NCI-H748 treated with DMSO at 0.1 percent for 48 hours (cell line): ENCODE measurements around the gene TRRAP.

Experiments
- DNase-seq: peaks from one replicate; lab custom pipeline; 2025; lab: John Stamatoyannopoulos, UW

Gene TRRAP

GRCh38 chr7:98900815-98901214 lies 22.5 kb downstream of the TRRAP start:
- DNase-seq: no peak

- DNase-seq: no peak
These were observed 24.2 kb downstream of the TRRAP start for GRCh38 chr7:98902523-98902922.

DNA sequence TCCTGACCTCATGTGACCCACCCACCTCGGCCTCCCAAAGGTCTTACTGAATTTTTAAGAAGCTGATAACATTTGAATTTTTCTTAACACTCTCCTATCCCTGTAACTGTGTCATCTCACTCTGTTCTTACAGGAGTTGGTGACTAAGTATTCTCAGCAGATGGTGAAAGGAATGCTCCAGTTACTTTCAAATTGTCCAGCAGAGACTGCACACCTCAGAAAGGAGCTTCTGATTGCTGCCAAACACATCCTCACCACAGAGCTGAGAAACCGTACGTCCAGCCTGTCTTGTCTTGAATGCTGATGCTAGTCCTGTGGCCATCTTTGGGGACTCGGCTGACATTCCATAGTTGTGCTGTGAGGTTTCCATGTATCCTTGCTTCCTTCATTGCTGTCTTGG lies 24.9 kb downstream of the TRRAP start:
- no peak for DNase-seq

DNA sequence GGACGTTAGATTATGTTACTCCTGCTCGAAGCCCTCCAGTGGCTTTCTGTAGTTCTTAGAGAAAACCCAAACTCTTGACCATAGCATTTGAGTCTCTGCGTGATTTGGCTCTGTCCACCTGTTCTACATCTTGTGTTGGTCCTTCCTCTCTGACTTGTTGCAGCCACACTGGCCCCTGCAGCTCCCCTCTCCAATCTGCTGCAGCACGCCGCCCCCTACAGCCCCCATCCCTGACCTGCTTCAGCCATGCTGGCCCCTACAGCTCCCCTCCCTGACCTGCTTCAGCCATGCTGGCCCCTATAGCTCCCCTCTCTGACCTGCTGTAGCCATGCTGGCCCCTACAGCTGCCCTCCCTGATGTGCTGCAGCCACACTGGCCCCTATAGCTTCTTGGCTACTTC lies 29.2 kb downstream of the TRRAP start:
- no peak for DNase-seq

GRCh38 chr7:98908585-98908984 lies 30.3 kb downstream of the TRRAP start:
- DNase-seq: no peak

DNA sequence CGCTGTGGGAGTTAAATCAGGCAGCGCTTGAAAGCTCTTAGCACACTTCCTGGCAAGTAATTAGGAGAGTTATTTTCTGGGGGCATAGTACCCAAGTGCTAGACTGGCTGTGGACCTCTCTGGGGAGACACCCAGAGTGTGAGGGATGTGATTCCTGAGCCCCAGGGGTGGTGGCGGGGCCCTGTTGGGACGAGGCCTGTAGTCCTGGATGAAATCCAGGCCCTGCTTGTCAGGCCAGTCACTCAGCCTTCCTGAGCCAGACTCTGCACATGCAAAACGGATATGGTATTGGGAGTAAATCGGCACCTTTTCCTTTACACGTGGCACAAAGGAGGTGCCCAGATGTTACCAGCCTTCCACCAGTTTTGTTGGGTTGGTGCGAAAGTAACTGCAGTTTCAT lies 31.2 kb downstream of the TRRAP start:
- no peak for DNase-seq

DNA sequence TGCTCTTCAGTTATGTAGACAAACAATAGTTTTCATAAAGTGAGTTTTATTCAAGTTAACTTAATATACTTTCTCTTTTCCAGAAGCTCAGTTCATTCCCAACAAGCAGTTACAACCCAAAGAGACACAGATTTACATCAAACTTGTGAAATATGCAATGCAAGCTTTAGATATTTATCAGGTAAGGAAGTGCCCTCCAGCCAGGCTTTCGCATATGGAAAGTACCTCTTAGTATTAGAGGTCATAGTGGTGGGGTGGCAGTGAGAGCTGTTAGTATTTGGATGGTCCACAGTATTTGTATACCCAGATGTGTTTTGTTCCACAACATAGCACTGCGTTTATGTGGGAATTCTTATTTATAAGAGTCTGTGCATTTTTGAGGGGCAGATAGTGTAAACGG lies 32.1 kb downstream of the TRRAP start:
- no peak for DNase-seq

DNA sequence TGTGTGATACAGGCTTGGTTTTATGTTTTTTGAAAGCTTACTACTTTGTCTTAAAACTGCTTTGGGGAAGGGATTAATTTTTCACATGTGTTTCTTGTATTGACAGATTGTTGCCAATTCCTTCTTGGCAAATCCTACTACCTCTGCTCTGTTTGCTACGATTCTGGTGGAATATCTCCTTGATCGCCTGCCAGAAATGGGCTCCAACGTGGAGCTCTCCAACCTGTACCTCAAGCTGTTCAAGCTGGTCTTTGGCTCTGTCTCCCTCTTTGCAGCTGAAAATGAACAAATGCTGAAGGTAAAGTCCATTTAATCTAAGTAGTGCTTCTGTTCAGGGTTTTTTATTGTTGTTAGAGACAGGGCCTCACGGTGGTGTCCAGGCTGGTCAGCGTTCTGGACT lies 33.6 kb downstream of the TRRAP start:
- DNase-seq: no peak

DNA sequence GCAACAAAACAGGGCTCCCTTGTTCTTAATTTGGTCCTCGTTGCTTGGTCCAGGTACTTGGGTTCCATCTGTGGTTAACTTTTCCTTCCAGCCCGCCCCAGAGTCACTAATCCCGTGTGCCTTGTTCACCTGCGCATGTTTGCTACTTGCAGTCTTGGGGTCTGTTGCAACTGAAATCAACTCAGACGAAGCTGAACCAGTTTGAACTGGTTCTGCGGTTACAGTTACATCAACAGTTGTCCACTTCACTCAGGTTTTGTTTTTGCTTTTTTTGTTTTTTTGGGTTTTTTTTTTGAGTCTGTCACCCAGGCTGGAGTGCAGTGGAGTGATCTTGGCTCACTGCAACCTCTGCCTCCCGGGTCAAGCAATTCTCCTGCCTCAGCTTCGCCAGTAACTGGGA lies 34.7 kb downstream of the TRRAP start:
- DNase-seq: no peak

- no peak for DNase-seq
These were observed 35.3 kb downstream of the TRRAP start for GRCh38 chr7:98913612-98914011.

DNA sequence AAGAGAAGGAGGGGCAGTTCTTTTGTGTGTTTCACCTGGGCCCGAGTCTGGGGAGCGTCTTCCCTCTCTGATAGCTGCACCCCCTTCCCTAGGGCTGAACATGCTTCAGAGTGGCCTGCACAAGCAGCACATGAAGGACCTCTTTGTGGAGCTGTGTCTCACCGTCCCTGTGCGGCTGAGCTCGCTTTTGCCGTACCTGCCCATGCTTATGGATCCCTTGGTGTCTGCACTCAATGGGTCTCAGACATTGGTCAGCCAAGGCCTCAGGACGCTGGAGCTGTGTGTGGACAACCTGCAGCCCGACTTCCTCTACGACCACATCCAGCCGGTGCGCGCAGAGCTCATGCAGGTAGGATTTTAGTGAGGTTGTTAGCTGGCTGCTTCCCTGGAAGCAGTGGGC lies 39.0 kb downstream of the TRRAP start:
- DNase-seq: no peak

GRCh38 chr7:98921608-98922372 lies 43.5 kb downstream of the TRRAP start:
- no peak for DNase-seq

DNA sequence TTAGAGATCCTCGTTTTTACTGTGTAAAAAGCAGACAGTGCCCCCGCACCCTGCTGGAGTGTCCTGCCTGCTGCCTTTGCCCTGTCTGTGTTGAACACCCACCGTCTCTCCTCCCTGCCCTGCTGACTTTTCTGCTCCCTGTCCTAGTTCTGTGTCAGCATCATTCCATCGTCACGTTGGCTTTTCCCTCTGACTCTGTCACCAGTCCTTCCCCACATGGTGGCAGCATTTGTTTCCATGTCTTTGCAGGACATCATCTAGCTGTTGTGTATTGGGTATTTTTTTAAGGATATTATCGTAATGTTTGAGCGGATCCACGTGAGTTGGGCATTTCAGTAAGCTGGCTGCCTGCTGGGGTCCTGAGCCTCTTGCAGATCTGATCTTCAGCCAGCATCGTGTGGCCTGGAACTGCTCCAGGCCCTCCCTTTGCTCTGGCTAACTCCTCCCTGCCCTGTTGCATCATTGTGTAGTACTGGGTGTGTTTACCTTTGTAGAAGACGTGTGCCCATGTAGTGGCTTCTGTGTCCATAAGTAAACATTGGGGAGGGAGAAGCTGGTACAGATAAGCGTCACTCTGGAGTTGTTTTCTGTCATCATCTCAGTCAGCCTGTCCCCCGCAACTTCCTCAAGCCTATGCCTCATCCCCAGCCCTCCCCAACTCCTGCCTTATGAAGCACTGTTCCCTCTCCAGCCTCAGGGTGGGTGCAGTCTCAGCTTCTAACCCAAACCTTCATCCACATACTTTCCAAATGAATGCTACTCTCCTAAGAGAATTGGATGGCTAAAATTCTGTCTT lies 44.3 kb downstream of the TRRAP start:
- DNase-seq: no peak

DNA sequence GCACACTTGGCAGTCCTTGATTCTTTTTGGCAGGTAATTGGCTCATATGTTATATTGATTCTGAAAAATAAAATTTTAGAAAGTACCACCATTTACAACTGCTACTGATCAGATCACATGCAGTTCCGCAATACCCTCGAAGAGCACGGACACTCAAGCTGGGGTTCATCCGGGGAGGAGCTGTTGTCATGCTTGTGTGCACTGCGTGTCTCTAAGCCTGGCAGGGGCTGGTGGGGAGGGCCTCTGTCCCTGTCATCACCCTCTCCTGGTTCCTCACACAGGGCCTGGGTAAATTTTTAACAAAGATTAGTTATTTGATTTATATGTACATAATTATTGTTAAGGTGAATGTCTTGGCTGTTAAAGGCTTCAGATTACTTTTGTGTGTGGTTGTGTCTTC lies 45.2 kb downstream of the TRRAP start:
- DNase-seq: no peak

DNA sequence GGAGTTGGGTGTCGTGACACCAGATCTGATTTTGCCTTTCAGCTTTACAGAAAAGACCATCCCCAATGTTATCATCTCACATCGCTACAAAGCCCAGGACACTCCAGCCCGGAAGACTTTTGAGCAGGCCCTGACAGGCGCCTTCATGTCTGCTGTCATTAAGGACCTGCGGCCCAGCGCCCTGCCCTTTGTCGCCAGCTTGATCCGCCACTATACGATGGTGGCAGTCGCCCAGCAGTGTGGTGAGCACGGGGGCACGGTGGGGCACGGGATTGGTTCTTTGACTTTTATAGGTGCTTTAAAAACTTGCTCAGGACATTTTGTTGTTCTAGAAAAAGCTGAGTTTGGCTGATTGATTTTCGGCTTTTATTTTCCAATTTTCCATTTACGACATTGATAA lies 48.8 kb downstream of the TRRAP start:
- no peak for DNase-seq

GRCh38 chr7:98930464-98930863 lies 52.1 kb downstream of the TRRAP start:
- DNase-seq: no peak

DNA sequence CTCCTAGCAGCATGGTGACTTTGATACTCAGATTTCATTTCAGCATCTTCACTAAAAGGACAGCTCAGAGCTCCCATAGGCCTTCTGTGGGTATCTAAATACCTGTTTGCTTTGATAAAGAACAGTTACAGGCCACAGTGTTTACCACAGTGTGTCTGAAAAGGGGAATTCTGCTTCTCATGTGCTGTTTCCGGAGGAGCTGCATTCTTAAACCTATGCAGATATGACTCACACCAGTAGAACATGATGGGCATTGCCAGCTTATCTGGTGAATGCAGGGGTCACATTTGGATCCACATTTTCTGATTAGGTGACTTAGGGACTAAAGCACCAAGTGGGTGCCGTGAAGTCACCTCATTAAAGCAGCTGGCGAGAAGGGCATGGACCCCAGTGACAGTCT lies 52.6 kb downstream of the TRRAP start:
- no peak for DNase-seq

DNA sequence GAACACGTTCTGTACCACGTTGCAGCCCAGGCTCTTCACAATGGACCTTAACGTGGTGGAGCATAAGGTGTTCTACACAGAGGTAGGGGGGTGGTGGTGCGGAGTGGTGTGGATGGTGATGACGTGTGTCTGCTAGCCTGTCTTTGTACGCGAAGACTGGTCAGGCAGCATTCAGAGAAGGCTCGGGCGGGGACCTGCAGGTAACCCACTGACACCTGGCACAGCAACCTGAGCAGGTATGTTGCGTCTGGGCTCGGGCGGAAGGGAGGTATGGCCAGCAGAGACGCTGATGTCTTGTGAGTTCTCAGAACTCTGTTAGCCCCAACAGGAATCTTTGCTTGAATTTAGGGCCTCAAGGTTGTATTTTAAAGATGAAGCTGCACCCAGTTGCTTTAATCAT lies 55.0 kb downstream of the TRRAP start:
- no peak for DNase-seq

DNA sequence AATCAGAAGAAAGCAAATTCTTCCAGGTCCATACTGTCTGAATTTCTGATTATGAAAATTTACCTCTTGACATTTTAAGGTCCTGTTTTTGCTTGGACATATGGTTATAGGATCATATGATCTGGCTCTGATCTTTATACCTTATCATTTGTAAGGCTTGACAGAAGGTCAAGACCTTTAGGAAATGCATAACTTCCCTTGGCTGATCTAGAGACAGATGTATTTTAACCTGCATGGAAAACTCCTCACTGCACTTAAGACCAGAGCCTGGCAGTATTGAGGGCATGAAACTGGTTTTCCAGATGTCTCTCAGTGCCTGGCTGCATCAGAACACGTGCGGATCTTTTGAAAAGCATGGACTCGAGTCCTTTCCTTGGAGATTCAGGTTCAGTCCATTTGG lies 55.9 kb downstream of the TRRAP start:
- no peak for DNase-seq

DNA sequence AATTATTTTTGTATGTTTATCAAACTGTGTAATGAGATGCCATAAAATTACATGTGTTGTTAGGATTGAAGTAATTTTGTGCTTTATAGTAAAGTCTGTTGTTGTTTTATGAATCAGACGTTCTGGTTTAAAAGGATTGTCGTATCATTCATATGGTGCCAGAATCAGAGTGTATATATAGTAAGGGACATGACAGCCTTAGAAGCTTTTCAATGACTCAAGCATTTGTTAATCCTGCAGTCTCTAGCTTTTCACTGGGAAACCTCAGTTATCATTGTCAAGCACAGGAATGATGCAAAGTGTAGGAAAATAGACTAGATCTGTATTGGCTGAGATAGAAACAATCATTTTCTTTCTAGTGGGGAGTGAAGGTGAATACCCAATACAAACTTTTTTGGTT lies 57.5 kb downstream of the TRRAP start:
- DNase-seq: no peak

- no peak for DNase-seq
These were observed 65.0 kb downstream of the TRRAP start for GRCh38 chr7:98943336-98943735.

DNA sequence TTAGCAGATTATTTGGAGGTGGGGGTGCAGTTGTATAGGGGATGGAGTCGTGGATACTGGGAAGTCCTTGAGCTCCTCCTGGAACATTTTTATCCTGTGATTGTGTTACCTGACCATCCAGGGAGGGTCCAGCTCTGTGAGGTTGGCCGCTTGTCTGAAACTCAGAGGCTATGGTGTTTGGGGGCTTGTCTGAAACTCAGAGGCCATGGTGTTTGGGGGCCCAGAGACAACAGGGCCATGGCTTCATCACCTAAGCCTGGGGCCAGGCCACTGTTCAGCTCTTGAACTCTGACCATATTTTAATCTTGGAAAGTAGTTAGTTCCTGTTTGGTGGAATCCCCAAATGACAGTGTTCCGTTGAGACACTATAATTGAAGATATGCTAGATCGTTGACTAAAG lies 66.1 kb downstream of the TRRAP start:
- no peak for DNase-seq

- DNase-seq: no peak
These were observed 67.5 kb downstream of the TRRAP start for GRCh38 chr7:98945852-98946251.

GRCh38 chr7:98946389-98946788 lies 68.1 kb downstream of the TRRAP start:
- no peak for DNase-seq
